H1 (cell line): Measurements from ENCODE around the gene MAP2K7. TPM values are rescaled to one million over a fixed set of nuclear protein-coding genes. Genes with fewer than 3 reads are reported as not detected.

Source experiments
- polyA plus RNA-seq, 7 experiments: library from polyadenylated mRNA; depleted of rRNA in 3 of 7; stranded (reverse) in 5 of 7; unstranded in 2 of 7; fragments of >200 nt in 5 of 7; fragments of 200-250 nt in 2 of 7; gene quantifications; 1 replicate in 5 of 7; 2 replicates in 1 of 7; 4 replicates in 1 of 7; pipeline versions ENCODE4 v1.2.1 to v1.2.3, GENCODE V29; 2011 to 2013; ENCODE audit warnings: missing spikeins in 2 of 7, mixed read lengths in 2 of 7
- total RNA-seq: library from RNA; stranded (reverse); fragmentation: NEBNext Ultra II Directional; extraction: Animal tissue kit (Norgen Biotek cat#: 25700); gene quantifications from 2 replicates; pipeline ENCODE4 v1.2.1, GENCODE V29; 2021
- TF ChIP-seq, protein P1 (sequence below): fragments of 300-600 bp; sonication (generic); IDR thresholded peaks from 2 replicates; pipeline ENCODE4 v1.7.1; 2012; ENCODE audit warnings: low read length, moderate library complexity, mild to moderate bottlenecking, inconsistent platforms; ENCODE audit not compliant: insufficient replicate concordance

Gene MAP2K7
- total and polyA plus RNA-seq, 2 of the 8 experiments (the other 6 are each of a cell fraction or from before 2014, with no cell fraction given), result 8.9 to 38.3 TPM

DNA sequence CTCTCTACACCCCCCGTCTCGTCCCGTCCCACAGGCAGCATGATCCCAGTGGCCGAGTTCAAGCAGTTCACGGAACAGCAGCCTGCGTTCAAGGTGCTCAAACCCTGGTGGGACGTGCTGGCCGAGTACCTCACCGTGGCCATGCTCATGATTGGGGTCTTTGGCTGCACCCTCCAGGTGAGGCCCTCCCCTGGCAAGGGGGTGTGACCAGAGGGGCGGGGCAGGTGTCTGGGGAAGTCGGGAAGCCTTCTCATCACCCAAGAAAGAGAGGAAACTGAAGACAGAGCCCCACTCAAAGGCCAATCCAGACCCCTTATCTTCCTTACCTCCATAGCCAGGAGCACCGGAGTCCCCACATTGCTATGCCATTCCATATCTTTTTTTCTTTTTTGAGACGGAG, 8.1 kb upstream of the MAP2K7 start (continued):
- TF ChIP-seq, protein P1, sequence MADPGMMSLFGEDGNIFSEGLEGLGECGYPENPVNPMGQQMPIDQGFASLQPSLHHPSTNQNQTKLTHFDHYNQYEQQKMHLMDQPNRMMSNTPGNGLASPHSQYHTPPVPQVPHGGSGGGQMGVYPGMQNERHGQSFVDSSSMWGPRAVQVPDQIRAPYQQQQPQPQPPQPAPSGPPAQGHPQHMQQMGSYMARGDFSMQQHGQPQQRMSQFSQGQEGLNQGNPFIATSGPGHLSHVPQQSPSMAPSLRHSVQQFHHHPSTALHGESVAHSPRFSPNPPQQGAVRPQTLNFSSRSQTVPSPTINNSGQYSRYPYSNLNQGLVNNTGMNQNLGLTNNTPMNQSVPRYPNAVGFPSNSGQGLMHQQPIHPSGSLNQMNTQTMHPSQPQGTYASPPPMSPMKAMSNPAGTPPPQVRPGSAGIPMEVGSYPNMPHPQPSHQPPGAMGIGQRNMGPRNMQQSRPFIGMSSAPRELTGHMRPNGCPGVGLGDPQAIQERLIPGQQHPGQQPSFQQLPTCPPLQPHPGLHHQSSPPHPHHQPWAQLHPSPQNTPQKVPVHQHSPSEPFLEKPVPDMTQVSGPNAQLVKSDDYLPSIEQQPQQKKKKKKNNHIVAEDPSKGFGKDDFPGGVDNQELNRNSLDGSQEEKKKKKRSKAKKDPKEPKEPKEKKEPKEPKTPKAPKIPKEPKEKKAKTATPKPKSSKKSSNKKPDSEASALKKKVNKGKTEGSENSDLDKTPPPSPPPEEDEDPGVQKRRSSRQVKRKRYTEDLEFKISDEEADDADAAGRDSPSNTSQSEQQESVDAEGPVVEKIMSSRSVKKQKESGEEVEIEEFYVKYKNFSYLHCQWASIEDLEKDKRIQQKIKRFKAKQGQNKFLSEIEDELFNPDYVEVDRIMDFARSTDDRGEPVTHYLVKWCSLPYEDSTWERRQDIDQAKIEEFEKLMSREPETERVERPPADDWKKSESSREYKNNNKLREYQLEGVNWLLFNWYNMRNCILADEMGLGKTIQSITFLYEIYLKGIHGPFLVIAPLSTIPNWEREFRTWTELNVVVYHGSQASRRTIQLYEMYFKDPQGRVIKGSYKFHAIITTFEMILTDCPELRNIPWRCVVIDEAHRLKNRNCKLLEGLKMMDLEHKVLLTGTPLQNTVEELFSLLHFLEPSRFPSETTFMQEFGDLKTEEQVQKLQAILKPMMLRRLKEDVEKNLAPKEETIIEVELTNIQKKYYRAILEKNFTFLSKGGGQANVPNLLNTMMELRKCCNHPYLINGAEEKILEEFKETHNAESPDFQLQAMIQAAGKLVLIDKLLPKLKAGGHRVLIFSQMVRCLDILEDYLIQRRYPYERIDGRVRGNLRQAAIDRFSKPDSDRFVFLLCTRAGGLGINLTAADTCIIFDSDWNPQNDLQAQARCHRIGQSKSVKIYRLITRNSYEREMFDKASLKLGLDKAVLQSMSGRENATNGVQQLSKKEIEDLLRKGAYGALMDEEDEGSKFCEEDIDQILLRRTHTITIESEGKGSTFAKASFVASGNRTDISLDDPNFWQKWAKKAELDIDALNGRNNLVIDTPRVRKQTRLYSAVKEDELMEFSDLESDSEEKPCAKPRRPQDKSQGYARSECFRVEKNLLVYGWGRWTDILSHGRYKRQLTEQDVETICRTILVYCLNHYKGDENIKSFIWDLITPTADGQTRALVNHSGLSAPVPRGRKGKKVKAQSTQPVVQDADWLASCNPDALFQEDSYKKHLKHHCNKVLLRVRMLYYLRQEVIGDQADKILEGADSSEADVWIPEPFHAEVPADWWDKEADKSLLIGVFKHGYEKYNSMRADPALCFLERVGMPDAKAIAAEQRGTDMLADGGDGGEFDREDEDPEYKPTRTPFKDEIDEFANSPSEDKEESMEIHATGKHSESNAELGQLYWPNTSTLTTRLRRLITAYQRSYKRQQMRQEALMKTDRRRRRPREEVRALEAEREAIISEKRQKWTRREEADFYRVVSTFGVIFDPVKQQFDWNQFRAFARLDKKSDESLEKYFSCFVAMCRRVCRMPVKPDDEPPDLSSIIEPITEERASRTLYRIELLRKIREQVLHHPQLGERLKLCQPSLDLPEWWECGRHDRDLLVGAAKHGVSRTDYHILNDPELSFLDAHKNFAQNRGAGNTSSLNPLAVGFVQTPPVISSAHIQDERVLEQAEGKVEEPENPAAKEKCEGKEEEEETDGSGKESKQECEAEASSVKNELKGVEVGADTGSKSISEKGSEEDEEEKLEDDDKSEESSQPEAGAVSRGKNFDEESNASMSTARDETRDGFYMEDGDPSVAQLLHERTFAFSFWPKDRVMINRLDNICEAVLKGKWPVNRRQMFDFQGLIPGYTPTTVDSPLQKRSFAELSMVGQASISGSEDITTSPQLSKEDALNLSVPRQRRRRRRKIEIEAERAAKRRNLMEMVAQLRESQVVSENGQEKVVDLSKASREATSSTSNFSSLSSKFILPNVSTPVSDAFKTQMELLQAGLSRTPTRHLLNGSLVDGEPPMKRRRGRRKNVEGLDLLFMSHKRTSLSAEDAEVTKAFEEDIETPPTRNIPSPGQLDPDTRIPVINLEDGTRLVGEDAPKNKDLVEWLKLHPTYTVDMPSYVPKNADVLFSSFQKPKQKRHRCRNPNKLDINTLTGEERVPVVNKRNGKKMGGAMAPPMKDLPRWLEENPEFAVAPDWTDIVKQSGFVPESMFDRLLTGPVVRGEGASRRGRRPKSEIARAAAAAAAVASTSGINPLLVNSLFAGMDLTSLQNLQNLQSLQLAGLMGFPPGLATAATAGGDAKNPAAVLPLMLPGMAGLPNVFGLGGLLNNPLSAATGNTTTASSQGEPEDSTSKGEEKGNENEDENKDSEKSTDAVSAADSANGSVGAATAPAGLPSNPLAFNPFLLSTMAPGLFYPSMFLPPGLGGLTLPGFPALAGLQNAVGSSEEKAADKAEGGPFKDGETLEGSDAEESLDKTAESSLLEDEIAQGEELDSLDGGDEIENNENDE, result no peak
- TF ChIP-seq, all 59 proteins: peak for 0
